GM18519 (cell line): Measurements from ENCODE around the gene RNF212.

Experiments used
- ATAC-seq: cut with Tn5 transposase; IDR thresholded peaks from one replicate; pipeline ENCODE4 v1.9.1; 2021; ENCODE audit warnings: mild to moderate bottlenecking, moderate library complexity; ENCODE audit not compliant: unreplicated experiment, low FRiP score

The RNF212 gene

GRCh38 chr4:1116838-1117237 lies 3.5 kb upstream of the RNF212 start:
- ATAC-seq = no peak

- no peak for ATAC-seq
Measured at GRCh38 chr4:1115528-1116293, 2.3 kb upstream of the RNF212 start.

DNA sequence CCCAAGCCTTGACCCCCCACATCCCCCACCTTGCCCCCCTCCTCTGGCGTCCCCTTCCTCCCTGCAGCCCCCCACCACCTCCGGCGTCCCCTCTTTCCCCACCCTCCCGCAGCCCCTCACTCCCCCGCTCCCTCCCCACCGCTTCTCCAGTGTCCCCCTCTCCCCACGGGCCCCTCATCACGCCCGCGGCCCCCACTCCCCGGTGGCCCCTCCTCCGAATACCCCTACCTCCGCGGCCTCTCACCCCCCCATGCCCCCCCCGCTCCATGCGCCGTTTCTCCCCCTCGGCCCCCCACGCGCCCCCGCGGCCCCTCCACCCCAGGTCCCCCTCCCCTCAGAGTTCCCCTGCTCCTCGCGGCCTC lies 562 bp downstream of the RNF212 start:
- ATAC-seq = no peak

DNA sequence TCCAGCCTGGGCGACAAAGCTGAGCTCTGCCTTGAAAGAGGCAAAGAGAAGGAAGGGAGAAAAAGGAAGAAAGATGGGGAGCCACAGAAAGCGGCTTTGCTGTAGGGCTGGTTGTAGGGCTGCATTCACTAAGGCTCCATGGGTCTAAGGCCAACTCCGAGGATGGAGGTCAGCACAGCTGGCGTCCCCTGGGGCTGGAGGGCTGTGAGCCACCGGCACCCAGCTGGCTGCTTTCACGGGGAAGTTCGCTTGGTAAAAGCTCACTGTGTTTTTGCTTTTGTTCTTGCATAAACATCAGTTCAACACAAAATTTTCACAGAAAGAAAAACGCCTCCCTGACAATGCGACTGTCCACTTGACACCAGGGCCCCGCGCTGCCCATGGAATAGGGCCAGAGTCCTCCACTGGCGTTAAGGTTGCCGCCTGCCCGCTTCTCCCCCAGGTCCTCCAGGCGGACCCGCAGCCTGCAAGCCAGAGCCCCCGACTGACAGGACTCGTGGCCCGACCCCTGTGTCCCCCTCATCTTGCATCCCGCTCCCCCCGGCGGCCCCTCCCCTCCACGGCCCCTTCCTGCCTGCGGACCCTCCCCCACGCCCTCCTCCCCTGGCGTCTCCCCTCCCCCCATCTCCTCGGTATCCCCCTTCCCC lies 1.1 kb downstream of the RNF212 start:
- ATAC-seq = no peak

- no peak for ATAC-seq
Measured at GRCh38 chr4:1111259-1111809, 2.0 kb downstream of the RNF212 start.

DNA sequence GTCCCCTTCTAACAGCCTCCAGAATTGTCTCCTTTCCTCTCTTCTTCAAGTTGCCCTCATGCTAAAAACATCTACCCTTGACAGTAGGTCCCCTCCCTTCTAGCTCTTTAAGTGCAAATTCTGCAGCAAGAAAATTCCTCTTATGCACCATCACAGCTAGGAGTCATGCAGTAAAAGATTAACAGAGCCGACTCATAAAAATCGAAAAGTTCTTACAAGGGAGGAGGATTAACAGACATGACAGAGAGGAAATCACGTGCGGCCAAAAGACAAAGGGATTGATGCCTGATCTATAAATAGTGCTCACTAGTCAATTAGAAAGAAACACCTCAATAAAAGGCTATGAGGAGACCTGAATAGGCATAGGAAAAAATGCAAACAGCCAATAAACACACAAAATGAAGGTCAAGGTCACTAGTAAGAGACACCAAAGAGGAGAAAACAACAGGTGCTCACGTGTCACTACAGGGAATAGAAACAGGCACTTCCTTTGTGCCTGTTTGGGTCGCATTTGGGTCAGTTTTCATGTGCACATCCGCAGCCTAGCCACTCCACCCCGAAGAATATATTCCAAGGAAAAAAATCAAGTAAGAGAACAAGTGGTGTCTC lies 3.4 kb downstream of the RNF212 start:
- ATAC-seq = no peak

GRCh38 chr4:1109333-1109732 lies 4.0 kb downstream of the RNF212 start:
- no peak for ATAC-seq

DNA sequence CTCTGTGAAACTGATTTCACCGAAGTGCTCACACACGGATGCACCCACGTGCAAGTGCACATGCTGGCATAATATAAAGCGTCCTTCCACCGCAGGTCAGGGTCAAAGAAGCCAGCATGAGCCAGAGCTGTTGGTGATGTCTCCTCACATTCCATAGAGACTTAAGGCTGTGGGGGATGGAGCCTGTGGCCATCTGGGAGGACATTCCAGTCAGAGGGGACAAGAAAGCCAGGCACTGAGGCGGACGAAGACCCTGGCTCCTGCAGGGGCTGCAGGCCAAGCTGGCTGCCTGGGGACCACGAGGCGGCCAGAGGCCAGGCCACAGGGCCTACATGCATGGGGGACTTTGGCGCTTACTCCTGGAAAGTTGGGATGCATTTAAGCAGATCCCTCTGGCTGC lies 7.7 kb downstream of the RNF212 start:
- ATAC-seq = no peak

- no peak for ATAC-seq
Measured at GRCh38 chr4:1105067-1105466, 8.3 kb downstream of the RNF212 start.

GRCh38 chr4:1104647-1105046 lies 8.7 kb downstream of the RNF212 start:
- ATAC-seq = no peak

DNA sequence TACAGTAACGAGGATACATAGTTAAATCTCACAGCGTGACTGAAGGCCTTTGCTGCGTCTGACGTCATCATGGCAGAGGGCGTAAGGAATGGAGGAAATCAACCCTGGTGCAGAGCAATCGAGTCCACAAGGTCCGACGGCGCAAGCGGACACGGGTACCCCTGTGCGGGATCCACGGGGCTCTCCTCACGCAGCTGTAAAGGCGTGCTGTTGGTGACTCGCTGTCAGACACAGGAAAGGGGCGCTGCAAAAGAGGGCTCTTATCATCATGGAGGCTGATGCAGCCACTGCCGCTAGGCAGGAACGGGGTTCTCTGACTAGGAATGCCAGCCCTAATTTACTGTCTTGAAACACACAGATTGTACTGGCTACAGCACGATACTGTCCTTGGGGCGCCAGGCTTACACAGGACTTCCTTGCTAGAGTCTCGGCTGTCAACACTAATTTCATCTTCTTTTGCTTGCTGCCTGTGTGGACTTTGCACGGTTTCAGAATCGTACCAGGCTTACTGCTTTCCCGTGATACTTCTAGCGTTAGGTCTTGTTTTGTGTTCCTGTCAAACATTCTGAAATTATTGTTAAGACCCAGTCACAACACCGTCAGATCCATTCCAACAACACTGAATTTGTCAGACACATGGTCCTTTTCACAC lies 13.6 kb downstream of the RNF212 start:
- ATAC-seq = no peak

DNA sequence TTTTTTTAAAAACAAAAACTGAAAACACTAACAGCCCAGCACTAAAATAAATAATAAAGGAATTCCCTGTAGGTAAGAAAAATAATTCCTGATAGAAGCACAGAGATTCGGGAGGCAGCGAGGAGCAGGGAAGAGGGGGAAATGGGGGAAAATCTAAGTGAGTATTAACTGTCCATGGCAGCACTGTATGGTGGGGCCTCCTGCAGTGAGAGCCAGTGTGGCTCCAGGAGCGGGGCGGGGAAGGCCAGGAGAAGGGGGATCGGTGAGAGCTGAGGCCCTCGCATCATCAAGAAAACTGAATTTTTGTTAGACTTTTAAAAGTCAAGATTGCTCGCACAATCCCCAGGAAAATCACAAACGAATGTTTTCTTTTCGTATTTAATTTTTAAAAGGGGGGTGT lies 14.1 kb downstream of the RNF212 start:
- no peak for ATAC-seq

DNA sequence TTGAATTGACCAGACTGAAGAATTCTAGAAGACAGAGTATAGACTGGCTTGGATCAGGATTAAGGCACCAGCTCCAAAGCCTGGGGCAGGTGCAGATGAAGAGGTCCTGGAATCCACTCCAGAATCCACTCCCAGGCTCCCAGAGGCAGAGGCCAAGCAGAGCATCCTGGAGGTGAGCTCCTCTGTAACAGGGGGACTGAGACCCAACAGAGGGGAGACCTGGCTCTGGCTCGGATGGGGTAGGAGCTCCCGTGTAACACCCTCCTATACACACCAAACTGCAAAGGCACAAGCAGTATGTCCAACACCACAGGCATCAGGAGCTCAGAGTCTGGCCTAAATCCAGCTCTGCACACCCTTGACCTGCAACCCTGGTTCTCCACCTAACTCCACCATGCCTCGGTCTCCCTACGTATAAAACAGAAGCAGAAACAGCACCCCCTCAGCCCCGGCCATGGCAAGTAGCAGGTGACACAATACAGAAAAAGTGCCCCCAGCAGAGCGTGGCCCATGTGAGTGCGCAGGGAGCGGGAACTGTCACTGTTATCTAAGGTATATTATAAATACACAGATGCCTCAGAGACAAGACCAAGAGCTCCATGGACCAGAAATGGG lies 14.9 kb downstream of the RNF212 start:
- ATAC-seq = no peak

DNA sequence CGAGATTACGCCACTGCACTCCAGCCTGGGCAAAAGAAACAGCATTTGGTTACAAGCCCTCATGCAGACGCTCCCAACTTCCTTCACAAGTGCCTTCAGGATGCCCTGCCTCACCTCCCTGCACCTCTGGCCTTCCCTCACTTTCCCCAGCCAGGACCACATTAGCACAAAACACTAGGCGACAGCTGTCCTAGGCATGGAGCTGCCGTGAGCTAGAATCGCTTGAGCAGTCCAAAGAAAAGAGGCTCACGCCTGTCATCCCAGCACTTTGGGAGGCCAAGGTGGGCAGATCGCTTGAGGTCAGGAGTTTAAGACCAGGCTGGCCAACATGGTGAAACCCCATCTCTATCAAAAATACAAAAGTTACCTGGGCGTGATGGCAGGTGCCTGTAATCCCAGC lies 15.8 kb downstream of the RNF212 start:
- no peak for ATAC-seq

GRCh38 chr4:1096841-1097240 lies 16.5 kb downstream of the RNF212 start:
- ATAC-seq = no peak

GRCh38 chr4:1094336-1094690 lies 19.1 kb downstream of the RNF212 start:
- no peak for ATAC-seq

GRCh38 chr4:1093391-1094335 lies 19.7 kb downstream of the RNF212 start:
- no peak for ATAC-seq

- ATAC-seq = no peak
Measured at GRCh38 chr4:1092983-1093361, 20.4 kb downstream of the RNF212 start.

- ATAC-seq = no peak
Measured at GRCh38 chr4:1092026-1092982, 21.1 kb downstream of the RNF212 start.
